HG03064 (cell line): Measurements from ENCODE around the gene EVI5.
"Not testable (repeated sequence)": the region's sequence is repeated elsewhere in the genome, so short reads cannot be mapped to it uniquely, and the experiment has no call there.

Experiments used
- ATAC-seq: cut with Tn5 transposase; IDR thresholded peaks from one replicate; pipeline ENCODE4 v1.9.1; 2021; ENCODE audit warnings: low read depth; ENCODE audit not compliant: unreplicated experiment

The EVI5 gene

DNA sequence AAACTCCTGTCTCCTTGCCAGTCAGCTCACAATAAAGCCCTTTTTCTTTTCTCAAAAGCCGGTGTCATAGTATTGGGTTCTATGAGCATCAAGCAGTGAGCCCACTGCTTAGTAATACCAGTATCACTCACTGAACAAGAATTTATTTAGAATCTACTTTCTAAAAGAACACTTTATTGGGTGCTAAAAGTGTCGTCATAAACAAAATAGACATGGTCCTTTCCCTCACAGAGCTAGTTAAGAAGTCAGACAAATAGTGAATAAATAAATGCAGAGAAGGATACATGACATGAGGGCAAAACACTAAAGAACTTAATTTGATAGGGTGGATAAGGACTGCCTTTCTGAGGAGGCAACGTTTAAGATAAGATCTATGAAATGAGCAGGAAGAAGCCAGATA is 32.2 kb downstream of the EVI5 start:
- ATAC-seq, result no peak

DNA sequence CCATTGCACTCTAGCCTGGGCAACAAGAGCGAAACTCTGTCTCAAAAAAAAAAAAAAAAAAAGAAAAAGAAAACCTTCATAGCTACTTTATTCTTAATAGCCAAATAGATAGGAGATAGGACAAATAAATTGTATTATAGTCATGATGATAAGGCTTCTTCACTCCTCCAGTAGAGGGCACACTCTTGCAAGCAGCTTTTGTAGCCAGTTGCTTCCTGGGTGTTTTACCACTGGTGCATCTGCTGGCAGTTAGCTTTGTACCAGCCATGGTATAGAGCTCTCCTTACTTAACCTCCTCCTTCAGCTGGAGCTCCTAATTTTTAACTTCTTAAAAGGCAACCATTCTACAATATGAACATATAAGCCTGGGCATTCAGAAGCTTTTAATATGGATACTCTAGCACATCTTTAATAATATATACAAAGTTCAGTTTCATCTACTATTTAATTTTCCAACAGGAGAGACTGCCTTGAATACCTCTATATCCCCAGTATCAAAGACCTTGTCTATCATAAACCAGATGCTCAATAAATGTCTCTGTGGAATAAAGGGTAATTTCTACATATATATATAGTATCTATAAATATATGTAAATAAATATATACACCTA is 35.8 kb downstream of the EVI5 start:
- ATAC-seq, result no peak

- ATAC-seq, result no peak
Observed at GRCh38 chr1:92748138-92748537, 36.8 kb downstream of the EVI5 start.

GRCh38 chr1:92747735-92748134 is 37.2 kb downstream of the EVI5 start:
- no peak for ATAC-seq

- ATAC-seq, result not testable (repeated sequence)
Observed at GRCh38 chr1:92746255-92746654, 38.7 kb downstream of the EVI5 start.

DNA sequence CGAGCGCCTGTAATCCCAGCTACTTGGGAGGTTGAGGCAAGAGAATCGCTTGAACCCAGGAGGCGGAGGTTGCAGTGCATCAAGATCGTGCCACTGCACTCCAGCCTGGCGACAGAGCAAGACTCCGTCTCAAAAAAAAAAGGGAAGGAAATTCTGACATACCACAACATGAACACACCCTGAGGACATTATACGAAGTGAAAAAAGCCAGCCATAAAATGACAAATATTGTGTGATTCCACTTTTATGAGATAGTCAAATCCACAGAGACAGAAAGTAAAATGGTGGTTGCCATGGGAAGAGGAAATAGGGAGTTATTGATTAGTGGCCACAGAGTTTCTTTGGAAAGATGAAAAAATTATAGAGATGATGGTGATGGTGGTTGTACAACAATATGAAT is 41.7 kb downstream of the EVI5 start:
- no peak for ATAC-seq

DNA sequence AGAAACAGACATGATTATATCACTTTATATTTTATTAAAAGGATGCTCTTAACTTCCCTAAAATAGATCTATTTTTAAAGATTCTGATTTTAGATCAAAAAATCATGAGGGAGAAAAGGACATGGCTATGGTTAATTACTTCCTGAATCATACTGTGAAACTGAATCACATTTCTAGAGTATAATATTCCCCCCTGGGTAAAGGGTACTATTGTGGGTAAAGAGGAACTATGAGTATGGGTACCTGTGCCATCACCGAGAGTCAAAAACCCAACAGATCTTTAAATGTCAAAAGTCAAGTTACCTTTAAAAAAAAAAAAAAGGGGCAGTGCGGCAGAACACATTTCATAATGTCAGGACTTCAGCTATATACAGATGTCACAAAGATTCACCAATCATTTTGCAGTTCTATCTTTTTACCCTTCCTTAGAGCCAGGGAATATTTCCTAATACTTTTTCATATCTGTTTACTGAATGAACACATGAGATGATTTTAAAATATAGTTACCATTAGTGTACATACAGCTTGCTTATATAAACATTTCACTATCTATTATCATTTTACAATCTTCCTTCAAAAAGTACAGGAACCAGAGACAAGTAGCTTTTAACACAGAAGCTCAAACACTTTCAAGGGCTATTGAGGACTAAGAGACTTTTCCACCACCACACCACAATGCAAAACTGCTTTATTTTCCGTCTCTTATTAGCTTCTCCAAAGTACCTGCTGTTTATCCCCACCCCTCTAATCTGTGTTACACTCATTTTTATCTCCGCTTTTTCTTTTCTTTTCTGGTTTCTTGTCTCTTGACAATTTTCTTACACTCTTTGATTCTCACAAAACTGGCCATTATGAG is 45.0 kb downstream of the EVI5 start:
- no peak for ATAC-seq

- ATAC-seq, result no peak
Observed at GRCh38 chr1:92736395-92736794, 48.5 kb downstream of the EVI5 start.

DNA sequence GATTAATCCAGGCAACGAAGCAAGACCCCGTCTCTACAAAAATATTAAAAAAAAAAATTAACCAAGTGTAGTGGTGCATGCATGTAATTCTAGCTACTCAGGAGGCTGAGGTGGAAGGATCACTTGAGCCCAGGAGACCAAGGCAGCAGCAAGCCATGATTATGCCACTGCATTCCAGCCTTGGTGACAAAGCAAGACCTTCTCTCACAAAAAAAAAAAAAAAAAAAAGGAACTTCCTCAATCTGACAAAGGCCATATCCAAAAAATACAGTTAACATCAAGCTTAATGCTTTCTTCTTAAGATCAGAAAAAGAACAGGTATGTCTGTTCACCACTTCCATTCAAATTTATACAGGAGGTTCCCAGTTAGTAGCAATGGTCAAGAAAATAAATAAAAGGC is 54.4 kb downstream of the EVI5 start:
- no peak for ATAC-seq

DNA sequence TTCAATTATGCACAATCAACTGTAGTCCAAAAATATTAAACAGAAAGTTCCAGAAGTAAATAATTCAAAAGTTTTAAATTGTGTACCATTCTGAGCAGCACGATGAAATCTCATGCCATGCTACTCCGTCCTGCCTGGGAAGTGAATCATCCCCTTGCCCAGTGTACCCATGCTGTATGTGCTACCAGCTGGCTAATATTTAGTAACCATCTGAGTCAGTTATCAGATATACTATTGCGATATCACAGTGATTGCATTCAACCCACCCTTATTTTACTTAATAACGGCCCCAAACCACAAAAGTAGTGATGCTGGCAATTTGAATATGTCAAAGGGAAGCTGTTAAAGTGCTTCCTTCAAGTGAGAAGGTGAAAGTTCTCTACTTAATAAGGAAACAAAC is 56.2 kb downstream of the EVI5 start:
- ATAC-seq, result no peak

- not testable (repeated sequence) for ATAC-seq
Observed at GRCh38 chr1:92723713-92724112, 61.2 kb downstream of the EVI5 start.

GRCh38 chr1:92721886-92722285 is 63.0 kb downstream of the EVI5 start:
- no peak for ATAC-seq

GRCh38 chr1:92721157-92721556 is 63.8 kb downstream of the EVI5 start:
- not testable (repeated sequence) for ATAC-seq

DNA sequence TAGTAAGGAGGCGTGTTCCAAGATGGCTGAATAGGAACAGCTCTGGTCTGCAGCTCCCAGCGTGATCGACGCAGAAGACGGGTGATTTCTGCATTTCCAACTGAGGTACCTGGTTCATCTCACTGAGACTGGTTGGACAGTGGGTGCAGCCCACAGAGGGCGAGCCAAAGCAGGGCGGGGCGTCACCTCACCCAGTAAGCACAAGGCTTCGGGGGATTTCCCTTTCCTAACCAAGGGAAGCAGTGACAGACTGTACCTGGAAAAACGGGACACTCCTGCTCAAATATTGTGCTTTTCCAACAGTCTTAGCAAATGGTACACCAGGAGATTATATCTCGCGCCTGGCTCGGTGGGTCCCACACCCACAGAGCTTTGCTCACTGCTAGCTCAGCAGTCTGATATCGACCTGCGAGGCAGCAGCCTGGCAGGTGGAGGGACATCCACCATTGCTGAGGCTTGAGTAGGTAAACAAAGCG is 69.4 kb downstream of the EVI5 start:
- not testable (repeated sequence) for ATAC-seq

- no peak for ATAC-seq
Observed at GRCh38 chr1:92713939-92714338, 71.0 kb downstream of the EVI5 start.

DNA sequence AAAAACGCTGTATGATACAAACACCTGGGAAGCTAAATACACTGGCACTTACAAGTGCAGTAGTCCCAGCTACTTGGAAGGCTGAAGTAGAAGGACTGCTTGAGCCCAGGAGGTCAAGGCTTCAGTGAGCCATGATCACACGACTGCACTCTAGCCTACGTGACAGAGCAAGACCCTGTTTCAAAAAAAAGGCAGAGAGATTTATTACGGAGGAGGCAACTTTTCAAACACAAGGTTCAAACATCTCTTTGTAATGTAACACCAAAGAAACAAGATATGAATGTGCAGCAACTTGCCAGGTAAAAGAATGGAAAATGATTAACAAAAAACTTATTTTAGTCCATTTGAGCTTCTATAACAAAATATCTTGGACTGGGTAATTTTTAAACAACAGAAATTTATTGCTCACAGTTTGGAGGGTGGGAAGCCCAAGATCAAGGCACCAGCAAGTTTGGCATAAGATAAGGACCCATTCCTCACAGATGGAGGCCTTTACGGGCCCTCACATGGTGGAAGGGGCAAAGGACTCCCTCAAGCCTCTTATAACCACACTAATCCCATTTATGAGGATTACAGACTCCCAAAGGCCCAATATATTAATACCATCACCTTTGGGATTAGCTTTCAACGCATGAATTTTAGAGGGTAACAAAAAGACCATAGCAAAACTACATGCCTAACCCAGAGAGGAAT is 73.3 kb downstream of the EVI5 start:
- ATAC-seq, result no peak

- no peak for ATAC-seq
Observed at GRCh38 chr1:92709738-92710137, 75.2 kb downstream of the EVI5 start.

GRCh38 chr1:92708368-92708950 is 76.4 kb downstream of the EVI5 start:
- ATAC-seq, result no peak

DNA sequence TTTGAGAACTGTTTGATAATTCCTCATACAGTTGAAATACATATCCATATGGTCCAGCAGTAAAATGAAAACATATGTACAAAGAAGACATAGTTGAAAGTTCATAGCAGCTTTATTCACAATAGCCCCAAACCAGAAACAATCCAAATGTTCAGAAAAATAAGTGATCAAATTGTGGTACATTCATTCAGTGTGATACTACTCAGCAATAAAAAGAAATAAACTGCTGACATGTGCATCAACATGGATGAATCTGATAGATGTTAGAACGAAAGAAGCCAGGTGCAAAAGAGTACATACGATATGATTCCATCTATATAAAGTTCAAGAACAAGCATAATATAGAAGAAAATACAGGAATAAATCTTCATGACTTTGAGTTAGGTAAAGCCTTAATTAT is 77.2 kb downstream of the EVI5 start:
- no peak for ATAC-seq

DNA sequence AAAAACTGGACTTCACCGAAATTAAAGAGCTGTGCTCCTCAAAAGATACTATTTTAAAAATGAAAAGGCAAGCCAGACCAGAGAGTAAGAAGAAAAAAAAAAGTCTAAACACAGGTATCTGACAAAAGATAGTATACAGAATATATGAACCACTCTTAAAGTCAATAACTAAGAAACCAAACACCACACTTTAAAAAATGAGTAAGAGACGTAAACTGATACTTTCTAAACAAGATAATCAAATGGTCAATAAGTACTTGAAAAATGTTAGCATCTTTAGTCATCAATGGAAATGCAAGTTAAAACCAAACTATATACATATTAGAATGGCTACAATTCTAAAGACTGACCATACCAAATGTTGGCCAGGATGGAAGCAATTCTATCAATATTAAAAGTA is 77.6 kb downstream of the EVI5 start:
- ATAC-seq, result no peak

DNA sequence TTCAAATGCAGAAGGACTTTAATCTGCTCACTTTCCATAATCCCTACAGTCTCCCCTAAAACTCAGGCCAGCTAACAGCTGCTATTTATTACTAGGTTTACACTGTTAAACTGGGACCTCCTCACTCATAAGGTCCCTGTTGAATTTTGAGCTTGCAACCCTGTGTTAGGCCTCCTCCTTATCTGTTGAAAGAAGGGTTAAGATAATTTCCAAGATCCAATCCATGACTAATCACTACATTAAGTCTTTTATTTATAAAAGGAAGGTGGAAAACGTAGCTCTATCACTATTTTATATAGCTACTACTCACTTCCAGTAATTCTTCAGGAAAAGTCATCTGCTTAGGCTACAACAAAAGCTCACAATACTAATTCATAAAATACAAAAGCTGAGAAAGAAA is 79.5 kb downstream of the EVI5 start:
- no peak for ATAC-seq
